Activated naive CD4-positive, alpha-beta T cell treated with anti-CD3 and anti-CD28 coated beads, Interleukin-2, amount 50 U/mL, for 24 hours (primary cell): ENCODE measurements around the gene EZH1.

ENCODE experiments used
- H3K27ac Mint-ChIP-seq: one replicate; pipeline ENCODE4 v1.8.0; 2021; ENCODE audit warnings: mild to moderate bottlenecking, mixed read lengths
- H3K27me3 Mint-ChIP-seq: one replicate; pipeline ENCODE4 v1.8.0; 2021; ENCODE audit warnings: mixed read lengths
- H3K36me3 Mint-ChIP-seq: one replicate; pipeline ENCODE4 v1.8.0; 2021; ENCODE audit warnings: mixed read lengths
- H3K4me1 Mint-ChIP-seq: one replicate; pipeline ENCODE4 v1.8.0; 2021; ENCODE audit warnings: mixed read lengths
- H3K4me3 Mint-ChIP-seq: one replicate; pipeline ENCODE4 v1.8.0; 2021; ENCODE audit warnings: mild to moderate bottlenecking, mixed read lengths
- H3K9me3 Mint-ChIP-seq: one replicate; pipeline ENCODE4 v1.8.0; 2021; ENCODE audit warnings: mixed read lengths

Gene EZH1

DNA sequence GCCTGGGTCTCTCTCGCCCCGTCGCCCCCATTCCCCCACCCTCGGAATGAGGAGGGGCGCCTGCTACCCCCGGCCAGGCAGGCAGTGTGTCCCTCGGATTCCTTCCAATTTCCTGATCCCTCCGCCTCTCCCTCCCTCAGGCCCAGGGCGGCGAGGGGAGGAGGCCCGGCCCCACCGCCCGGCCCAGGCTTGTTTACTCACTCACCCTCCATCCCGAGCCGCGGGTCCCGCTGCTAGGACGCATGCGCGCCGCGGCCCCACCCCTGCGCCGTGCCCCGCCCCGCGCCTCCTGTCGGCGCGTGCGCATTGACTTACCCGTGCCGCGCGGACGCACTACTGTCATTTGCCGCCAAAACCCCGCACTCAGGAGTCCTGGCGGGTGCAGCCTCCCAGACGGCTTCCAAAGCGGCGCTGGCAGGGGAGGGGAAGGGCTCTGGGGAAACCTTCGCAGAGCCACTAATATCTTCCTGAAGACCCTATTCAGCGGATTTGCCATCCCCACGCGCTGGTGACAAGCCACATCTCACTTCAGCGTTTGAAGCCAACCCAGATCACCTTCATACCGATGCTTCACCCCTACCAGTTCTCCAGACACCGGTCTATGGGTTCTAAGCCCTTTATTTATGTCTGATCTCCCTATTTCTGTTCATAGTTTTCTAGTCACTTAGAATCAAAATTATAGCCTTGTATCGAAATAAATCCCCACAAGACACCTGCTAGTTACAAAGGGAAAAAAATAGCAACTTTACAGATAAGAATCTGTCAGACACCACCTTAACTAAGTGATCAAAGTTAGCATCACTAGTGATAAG is at the start of gene EZH1:
Gene EZH1, minus strand, starts transcription at position 235 of the 812 bp plus-strand sequence. CDS start 16,099 bp downstream, outside the sequence.
- H3K9me3 Mint-ChIP-seq, result no peaks in the 10 kb centered on the region
- peaks cover 5% of the 10 kb centered on the region for H3K27me3 Mint-ChIP-seq
- peaks cover 35% of the 10 kb centered on the region for H3K4me1 Mint-ChIP-seq
- H3K27ac Mint-ChIP-seq, result peak within 1 kb of the TSS; percentile 95
- peaks cover 1% of the 10 kb centered on the region for H3K36me3 Mint-ChIP-seq
- peak within 1 kb of the TSS; percentile 95 for H3K4me3 Mint-ChIP-seq

DNA sequence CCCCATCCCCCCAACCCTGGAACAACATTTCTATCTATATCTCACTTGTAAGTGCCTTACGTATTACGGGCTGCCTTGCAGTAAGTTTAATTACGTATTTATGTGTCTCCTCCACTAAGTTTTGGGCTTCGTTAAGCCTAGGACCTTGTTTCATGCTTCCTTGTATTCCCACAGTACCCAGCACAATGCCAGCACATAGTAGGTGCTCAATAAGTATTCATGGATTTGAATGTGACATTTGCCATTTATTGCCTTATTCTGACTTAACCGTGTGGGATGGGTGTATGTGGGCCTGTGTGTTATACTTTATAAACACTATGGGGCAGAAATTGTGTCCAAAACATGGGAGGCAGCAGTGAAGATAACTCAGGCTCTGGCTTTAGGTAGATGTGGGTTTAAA is 47.7 kb upstream of the EZH1 start:
- Mint-ChIP-seq H3K9me3 (no peaks in the 10 kb centered on the region), H3K27ac (no peak overlapping the region), H3K36me3 (peaks cover 5% of the 10 kb centered on the region), H3K4me1 (peaks cover 16% of the 10 kb centered on the region), H3K4me3 (no peak overlapping the region), H3K27me3 (peaks cover 2% of the 10 kb centered on the region)

DNA sequence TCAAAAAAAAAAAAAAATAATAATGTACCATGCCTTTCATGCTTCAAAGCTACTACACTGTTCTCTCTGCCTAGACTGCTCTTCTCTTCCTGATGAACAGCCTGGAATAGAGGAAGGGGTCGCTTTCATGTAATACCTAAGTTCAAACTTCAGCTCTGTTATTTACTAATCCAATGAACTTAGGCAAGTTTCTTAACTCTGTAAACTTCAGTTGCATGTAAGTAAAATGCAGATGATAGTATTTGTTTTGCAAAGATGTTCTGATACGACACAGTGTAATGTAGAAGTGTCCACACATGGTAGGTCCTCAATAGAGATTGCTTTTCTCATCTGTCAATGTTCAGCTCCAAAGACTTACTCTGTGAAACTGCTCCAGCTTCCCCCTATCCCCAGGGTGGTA is 47.1 kb upstream of the EZH1 start:
- Mint-ChIP-seq H3K9me3 (no peaks in the 10 kb centered on the region), H3K36me3 (peaks cover 5% of the 10 kb centered on the region), H3K4me3 (no peak overlapping the region), H3K4me1 (peaks cover 10% of the 10 kb centered on the region), H3K27ac (no peak overlapping the region), H3K27me3 (peaks cover 3% of the 10 kb centered on the region)

DNA sequence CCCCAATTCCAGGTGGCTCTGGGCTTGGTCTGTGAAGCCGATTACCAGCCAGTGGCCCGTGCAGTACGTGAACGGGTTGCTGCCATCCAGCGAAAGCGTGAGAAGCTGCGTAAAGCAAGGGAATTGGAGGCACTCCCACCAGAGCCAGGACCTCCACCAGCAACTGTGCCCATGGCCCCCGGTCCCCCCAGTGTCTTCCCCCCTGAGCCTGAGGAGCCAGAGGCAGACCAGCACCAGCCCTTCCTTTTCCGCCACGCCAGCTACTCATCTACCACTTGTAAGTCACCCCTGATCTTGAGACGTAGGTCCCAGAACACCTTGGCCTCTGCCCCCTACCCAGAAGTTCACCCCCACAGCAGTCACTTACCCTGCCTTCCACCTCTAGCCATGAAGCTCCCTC is 42.4 kb upstream of the EZH1 start:
- Mint-ChIP-seq H3K4me1 (peaks cover 30% of the 10 kb centered on the region), H3K27me3 (peaks cover 36% of the 10 kb centered on the region), H3K36me3 (no peaks in the 10 kb centered on the region), H3K9me3 (no peaks in the 10 kb centered on the region), H3K27ac (no peak overlapping the region), H3K4me3 (no peak overlapping the region)

DNA sequence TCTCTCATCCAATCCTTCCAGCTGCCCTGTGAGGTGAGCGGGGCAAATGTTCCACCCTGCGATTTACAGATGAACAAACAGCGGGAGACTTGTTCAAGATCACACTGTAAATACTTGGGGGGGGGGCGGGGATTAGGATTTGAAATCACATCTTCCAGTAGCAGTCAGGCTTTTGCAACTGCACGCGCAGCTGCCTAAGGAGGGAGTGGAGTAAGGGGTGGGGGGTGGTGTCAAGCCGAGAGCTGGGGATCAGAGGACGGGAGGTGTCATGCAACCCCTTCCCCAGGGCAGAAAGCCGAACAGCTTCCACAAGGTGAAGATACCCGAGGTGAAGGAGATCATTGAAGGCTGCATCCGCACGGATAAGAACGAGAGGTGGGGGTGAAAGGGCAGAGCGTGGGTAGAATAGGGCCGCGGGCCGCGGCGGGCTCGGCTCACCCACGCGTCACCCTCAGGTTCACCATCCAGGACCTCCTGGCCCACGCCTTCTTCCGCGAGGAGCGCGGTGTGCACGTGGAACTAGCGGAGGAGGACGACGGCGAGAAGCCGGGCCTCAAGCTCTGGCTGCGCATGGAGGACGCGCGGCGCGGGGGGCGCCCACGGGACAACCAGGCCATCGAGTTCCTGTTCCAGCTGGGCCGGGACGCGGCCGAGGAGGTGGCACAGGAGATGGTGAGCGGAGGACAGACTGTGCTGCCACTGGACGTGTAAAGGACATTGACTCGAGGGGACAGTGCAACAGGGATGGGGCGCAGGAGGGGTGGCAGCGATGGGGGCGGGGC is 40.2 kb upstream of the EZH1 start:
- Mint-ChIP-seq H3K9me3 (no peaks in the 10 kb centered on the region), H3K27me3 (peaks cover 45% of the 10 kb centered on the region), H3K36me3 (no peaks in the 10 kb centered on the region), H3K4me3 (peak overlapping the region; percentile 26), H3K4me1 (peaks cover 30% of the 10 kb centered on the region), H3K27ac (no peak overlapping the region)

DNA sequence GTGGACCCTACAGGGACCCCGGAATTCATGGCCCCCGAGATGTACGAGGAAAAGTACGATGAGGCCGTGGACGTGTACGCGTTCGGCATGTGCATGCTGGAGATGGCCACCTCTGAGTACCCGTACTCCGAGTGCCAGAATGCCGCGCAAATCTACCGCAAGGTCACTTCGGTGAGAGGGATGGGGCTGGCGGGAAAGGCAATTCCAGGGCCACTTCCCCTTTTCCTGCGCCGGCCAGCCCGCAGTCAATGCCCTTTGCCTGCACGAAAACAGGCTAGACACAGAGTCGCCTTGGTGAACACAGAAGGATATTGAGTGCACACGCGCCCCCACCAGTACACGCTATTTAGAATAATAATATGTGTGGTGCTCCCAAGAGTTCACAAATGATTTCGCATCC is 39.6 kb upstream of the EZH1 start:
- Mint-ChIP-seq H3K36me3 (peaks cover 2% of the 10 kb centered on the region), H3K27ac (no peak overlapping the region), H3K27me3 (peaks cover 47% of the 10 kb centered on the region), H3K4me3 (peak overlapping the region; percentile 26), H3K9me3 (no peaks in the 10 kb centered on the region), H3K4me1 (peaks cover 34% of the 10 kb centered on the region)

DNA sequence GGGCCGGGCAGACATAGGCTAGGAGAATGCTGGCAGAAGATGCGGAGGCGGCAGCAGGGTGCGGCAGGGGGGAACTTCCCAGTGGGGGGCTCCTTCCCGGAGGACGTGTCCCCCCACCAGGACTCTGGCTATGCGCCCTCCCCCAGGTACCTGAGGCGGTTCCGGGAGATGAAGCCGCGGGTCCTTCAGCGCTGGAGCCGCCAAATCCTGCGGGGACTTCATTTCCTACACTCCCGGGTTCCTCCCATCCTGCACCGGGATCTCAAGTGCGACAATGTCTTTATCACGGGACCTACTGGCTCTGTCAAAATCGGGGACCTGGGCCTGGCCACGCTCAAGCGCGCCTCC is 38.9 kb upstream of the EZH1 start:
- Mint-ChIP-seq H3K4me3 (no peak overlapping the region), H3K36me3 (peaks cover 5% of the 10 kb centered on the region), H3K27me3 (peaks cover 48% of the 10 kb centered on the region), H3K27ac (no peak overlapping the region), H3K4me1 (peaks cover 35% of the 10 kb centered on the region), H3K9me3 (no peaks in the 10 kb centered on the region)

DNA sequence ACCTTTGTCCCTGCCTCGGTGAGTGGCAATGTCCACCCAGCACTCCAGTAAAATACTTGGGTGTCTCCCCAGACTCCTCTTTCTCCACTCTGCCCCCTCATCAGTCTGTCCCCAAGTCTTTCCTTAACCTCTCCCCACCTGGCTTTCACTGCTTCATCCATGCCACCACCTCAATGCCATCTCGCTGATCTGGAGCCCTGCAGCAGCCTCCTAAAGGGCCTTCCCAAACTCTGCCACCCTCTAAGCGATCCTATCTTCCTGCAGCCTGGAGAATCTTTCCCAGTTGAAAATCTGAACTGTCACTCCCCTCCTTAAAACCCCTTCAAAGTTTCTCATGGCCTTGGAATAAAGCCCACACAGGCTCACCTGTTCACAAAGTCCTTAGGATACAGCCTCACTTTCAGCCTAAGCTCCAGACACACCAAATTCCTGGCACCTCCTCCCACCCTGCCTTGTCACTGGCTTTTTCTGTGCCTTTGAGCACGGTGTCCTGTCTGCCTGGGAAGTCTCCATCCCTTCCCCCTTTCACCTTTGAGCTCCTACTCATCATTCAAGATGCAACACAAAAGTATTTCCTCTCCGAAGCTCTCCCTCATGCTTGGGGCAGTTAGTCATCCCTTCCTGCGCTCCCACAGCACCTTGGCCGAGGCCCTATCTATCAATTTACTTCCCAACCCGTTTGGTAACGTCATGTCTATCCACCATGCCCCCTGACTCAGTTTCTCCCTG is 38.4 kb upstream of the EZH1 start:
- Mint-ChIP-seq H3K27me3 (peaks cover 48% of the 10 kb centered on the region), H3K4me3 (no peak overlapping the region), H3K9me3 (no peaks in the 10 kb centered on the region), H3K4me1 (peaks cover 35% of the 10 kb centered on the region), H3K36me3 (peaks cover 5% of the 10 kb centered on the region), H3K27ac (no peak overlapping the region)

DNA sequence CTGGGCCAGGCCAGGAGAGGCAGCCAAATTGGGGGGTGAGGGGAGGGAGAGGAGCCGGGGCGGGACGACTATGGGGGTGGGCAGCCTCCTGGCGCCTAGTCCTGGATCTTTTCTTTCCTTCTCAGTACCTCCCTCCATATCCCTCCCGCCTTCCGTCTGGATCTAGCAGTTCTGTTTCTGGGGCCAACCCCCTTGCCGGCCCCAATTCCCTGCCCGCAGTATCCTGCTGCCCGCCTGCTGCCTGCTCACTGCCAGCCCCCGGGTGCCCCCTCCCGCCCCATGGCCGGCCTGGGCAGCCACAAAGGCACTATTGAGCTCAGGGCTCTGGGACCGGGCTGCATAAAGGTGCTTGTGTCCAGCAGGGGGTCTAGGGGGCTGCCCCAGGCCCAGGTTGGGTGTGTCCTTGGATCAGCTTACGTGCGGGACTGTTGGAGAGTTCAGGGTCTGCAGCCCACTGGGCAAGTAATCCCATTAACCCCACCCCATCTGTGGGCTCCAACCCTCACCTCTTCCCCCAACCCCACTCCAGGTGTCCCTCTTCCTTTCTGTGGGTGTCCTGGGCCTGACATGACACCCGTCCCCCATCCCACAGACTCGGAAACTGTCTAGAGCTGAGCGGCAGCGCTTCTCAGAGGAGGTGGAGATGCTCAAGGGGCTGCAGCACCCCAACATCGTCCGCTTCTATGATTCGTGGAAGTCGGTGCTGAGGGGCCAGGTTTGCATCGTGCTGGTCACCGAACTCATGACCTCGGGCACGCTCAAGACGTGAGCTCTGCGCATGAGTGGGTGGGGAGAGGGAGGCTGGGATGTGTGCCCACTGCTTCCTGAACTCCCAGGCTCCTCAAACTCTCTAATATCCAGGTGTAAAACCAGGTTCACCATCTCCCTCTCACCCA is 37.6 kb upstream of the EZH1 start:
- no peaks in the 10 kb centered on the region for H3K9me3 Mint-ChIP-seq
- H3K36me3 Mint-ChIP-seq, result peaks cover 9% of the 10 kb centered on the region
- no peak overlapping the region for H3K4me3 Mint-ChIP-seq
- H3K4me1 Mint-ChIP-seq, result peaks cover 35% of the 10 kb centered on the region
- H3K27ac Mint-ChIP-seq, result no peak overlapping the region
- H3K27me3 Mint-ChIP-seq, result peaks cover 46% of the 10 kb centered on the region

DNA sequence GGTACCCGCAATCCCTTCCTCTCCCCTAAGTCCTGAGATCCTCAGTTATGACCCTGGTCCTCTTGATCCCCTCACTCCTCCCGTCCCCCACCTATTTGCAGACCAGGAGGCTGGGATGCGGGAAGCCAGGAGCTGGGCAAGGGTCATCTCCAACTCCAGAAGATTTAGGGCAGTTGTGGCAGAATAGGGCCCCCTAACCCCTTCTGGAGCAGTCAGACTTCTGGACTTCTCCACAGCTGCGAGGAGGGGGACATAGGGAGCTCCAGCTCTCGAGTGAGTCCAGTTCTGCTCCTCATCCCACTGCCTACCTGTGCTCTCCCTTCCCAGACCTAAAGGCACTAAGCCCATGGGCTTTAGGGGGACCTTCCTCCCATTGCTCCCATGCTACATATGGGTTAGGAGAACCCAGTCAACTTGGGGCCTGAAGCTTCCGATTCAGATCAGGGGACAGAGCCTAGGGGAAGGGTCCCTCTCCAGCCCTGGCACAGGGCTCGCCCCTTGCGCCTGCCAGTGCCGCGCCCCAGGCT is 36.9 kb upstream of the EZH1 start:
- H3K36me3 Mint-ChIP-seq, result peaks cover 9% of the 10 kb centered on the region
- peaks cover 43% of the 10 kb centered on the region for H3K27me3 Mint-ChIP-seq
- H3K27ac Mint-ChIP-seq, result no peak overlapping the region
- H3K9me3 Mint-ChIP-seq, result no peaks in the 10 kb centered on the region
- peaks cover 35% of the 10 kb centered on the region for H3K4me1 Mint-ChIP-seq
- no peak overlapping the region for H3K4me3 Mint-ChIP-seq

DNA sequence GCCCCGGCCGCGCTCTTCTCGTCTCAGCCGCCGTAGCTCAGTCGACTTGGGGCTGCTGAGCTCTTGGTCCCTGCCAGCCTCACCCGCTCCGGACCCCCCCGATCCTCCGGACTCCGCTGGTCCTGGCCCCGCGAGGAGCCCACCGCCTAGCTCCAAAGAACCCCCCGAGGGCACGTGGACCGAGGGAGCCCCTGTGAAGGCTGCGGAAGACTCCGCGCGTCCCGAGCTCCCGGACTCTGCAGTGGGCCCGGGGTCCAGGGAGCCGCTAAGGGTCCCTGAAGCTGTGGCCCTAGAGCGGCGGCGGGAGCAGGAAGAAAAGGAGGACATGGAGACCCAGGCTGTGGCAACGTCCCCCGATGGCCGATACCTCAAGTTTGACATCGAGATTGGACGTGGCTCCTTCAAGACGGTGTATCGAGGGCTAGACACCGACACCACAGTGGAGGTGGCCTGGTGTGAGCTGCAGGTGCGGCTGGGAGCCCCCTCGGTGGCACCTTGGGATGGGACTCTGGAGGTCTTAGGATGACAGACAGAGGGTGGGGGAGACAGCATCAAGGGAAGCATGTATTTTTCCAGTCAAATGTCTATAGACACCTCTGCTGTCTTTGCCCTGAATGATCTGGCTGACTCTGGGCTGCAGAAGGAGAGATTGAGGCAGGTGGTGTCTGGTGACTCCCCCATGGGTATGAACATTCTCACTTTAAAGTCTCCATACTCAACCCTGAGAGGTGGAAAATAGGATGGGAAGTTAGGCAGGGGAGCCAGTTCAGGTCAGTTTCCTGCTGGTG is 36.2 kb upstream of the EZH1 start:
- Mint-ChIP-seq H3K27me3 (peaks cover 39% of the 10 kb centered on the region), H3K4me3 (peak overlapping the region; percentile 23), H3K36me3 (peaks cover 9% of the 10 kb centered on the region), H3K27ac (no peak overlapping the region), H3K9me3 (no peaks in the 10 kb centered on the region), H3K4me1 (peaks cover 35% of the 10 kb centered on the region)

DNA sequence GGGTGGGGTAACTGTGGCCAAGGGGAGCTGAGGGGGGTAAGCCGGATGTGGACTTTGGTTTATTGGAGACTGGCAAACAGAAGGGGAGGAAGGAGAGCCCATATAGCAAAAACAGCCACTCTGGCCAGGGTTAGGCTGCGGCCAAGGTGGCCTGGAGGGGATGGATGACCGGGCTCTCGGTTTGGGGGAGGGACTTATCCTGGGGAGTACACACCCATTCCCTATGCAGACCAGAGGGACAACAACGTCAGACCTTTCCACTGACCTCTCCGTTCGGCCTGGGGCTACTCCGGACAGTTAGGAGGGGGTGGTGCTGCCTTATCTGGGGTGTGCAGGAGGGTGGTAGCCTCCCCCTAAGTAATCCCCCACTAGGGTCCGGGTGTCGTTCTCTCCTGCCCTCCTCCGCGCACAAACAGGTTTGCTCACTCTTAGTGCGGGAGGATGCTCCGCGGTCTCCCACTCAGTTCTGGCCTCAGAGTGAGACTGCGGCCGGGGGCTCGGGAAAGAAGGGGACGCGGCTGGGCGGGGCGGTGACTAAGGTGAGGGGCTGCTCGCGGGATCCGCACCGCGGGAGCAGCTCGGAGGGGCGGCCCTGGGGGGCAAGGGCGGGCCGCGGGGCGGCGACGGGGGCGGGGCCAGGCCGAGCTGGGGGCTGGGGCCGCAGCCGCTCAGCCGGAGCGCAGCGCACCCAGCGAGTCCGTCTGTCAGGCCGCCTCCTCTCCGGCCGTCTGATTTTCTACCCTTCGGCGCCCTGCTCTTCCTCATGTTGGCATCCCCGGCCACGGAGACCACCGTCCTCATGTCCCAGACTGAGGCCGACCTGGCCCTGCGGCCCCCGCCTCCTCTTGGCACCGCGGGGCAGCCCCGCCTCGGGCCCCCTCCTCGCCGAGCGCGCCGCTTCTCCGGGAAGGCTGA is 35.4 kb upstream of the EZH1 start, which contains the start of gene WNK4:
Gene WNK4, plus strand, starts transcription at position 675 of the 915 bp plus-strand sequence. Its CDS starts 89 bp downstream, at position 764.
- H3K27me3 Mint-ChIP-seq, result peaks cover 32% of the 10 kb centered on the region
- H3K4me3 Mint-ChIP-seq, result peak within 1 kb of the TSS; percentile 23
- H3K27ac Mint-ChIP-seq, result no peak within 1 kb of the TSS
- peaks cover 11% of the 10 kb centered on the region for H3K36me3 Mint-ChIP-seq
- peaks cover 33% of the 10 kb centered on the region for H3K4me1 Mint-ChIP-seq
- no peaks in the 10 kb centered on the region for H3K9me3 Mint-ChIP-seq

DNA sequence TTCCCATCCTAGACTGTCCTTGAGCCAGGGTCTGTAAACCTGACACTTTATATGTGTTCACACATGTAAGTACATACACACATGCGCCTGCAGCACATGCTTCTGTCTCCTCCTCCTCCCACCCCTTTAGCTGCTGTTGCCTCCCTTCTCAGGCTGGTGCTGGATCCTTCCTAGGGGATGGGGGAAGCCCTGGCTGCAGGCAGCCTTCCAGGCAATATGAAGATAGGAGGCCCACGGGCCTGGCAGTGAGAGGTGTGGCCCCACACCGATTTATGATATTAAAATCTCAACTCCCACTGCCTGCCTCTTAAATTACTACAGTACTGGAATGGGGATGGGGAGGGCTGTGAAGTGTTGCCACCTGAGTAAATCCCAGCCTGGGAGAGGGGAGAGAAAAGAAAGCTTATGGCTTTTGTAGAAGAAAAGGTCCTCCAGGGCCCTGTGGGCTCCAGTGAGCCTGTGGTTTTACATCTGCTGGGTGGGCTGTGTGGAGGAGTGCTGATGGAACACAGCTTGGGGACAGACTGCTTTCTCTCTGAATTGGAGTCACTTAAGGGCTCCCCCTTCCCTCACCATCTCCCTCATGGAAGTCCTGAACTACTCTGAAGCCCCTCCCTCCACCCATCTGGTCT is 34.6 kb upstream of the EZH1 start:
- no peak overlapping the region for H3K27ac Mint-ChIP-seq
- H3K4me3 Mint-ChIP-seq, result no peak overlapping the region
- H3K27me3 Mint-ChIP-seq, result peaks cover 27% of the 10 kb centered on the region
- peaks cover 29% of the 10 kb centered on the region for H3K4me1 Mint-ChIP-seq
- H3K36me3 Mint-ChIP-seq, result peaks cover 12% of the 10 kb centered on the region
- H3K9me3 Mint-ChIP-seq, result no peaks in the 10 kb centered on the region
